HG03045 (cell line): Measurements from ENCODE around the gene GIGYF1.
"Not testable (repeated sequence)": the region's sequence is repeated elsewhere in the genome, so short reads cannot be mapped to it uniquely, and the experiment has no call there.

Experiments
- ATAC-seq: cut with Tn5 transposase; IDR thresholded peaks from one replicate; pipeline ENCODE4 v1.9.1; 2021; ENCODE audit warnings: mild to moderate bottlenecking, moderate library complexity; ENCODE audit not compliant: unreplicated experiment

The GIGYF1 gene

GRCh38 chr7:100674411-100675104 lies 19.5 kb downstream of the GIGYF1 start:
- ATAC-seq = no peak

GRCh38 chr7:100673942-100674410 lies 20.1 kb downstream of the GIGYF1 start:
- peak; percentile 11 for ATAC-seq

GRCh38 chr7:100673302-100673941 lies 20.6 kb downstream of the GIGYF1 start, which contains the start of gene GNB2:
Gene GNB2 (plus strand): TSS chr7:100673740. CDS start chr7:100676266, 2,526 bp downstream.
- ATAC-seq = peak; percentile 50

GRCh38 chr7:100671353-100672327 lies 22.4 kb downstream of the GIGYF1 start:
- ATAC-seq = no peak

GRCh38 chr7:100670074-100670473 lies 24.0 kb downstream of the GIGYF1 start:
- ATAC-seq = no peak

- not testable (repeated sequence) for ATAC-seq
Measured at GRCh38 chr7:100669106-100669505, 24.9 kb downstream of the GIGYF1 start.

- no peak for ATAC-seq
Measured at GRCh38 chr7:100668069-100668449, 26.0 kb downstream of the GIGYF1 start.

- no peak for ATAC-seq
Measured at GRCh38 chr7:100667331-100668068, 26.6 kb downstream of the GIGYF1 start.

- no peak for ATAC-seq
Measured at GRCh38 chr7:100665168-100665726, 28.8 kb downstream of the GIGYF1 start.

GRCh38 chr7:100662194-100662776 lies 31.8 kb downstream of the GIGYF1 start:
- not testable (repeated sequence) for ATAC-seq

- no peak for ATAC-seq
Measured at GRCh38 chr7:100655908-100656674, 38.0 kb downstream of the GIGYF1 start, which contains the start of gene ACTL6B. Gene ACTL6B (minus strand): TSS chr7:100656448. CDS start chr7:100656354, 94 bp downstream.

- no peak for ATAC-seq
Measured at GRCh38 chr7:100654908-100655831, 38.9 kb downstream of the GIGYF1 start.

GRCh38 chr7:100649826-100650565 lies 44.1 kb downstream of the GIGYF1 start:
- no peak for ATAC-seq

- ATAC-seq = no peak
Measured at GRCh38 chr7:100642534-100642907, 51.5 kb downstream of the GIGYF1 start.

- no peak for ATAC-seq
Measured at GRCh38 chr7:100641860-100642533, 52.1 kb downstream of the GIGYF1 start.

- no peak for ATAC-seq
Measured at GRCh38 chr7:100641463-100641859, 52.6 kb downstream of the GIGYF1 start, which contains the start of gene TFR2. Gene TFR2 (minus strand): TSS chr7:100641552. CDS start chr7:100641509, 43 bp downstream.
